ENCODE data around the gene PPP1R27. TPM values are rescaled to one million over a fixed set of nuclear protein-coding genes. Genes with fewer than 3 reads are reported as not detected.

The PPP1R27 gene
- total and polyA plus RNA-seq, 9 of the 15 experiments (the other 6 are each of a cell fraction or from before 2014, with no cell fraction given) = 0.29 to 6.9 (median 1.5) TPM; not detected in 2

GRCh38 chr17:81808778-81809555 is 25.9 kb downstream of the PPP1R27 start:
- CTCF ChIA-PET (ENCODE audit: low intra/inter-chr PET ratio) = no interaction called here
- no peaks in the 10 kb centered on the region for H3K79me2 ChIP-seq (ENCODE audit: control insufficient read depth, insufficient read depth, low read length)
- H3K4me2 ChIP-seq (ENCODE audit: insufficient read depth, low read length) = no peak overlapping the region
- H3K4me1 ChIP-seq (replicated peaks in 1 of 2; ENCODE audit: control insufficient read depth in 2 of 2, insufficient read depth in 2 of 2, low read length in 2 of 2) = peaks cover 0 to 91% of the 10 kb centered on the region in 2 experiments; a peak in 3 of 5 replicates
- POLR2A ChIA-PET = interaction anchor here (0.5 to 1.8 kb wide), 6 partner anchors 9 to 95 kb away, joined by 3 to 6 read pairs (median 3); no protein-coding TSS in a partner anchor
- H3K36me3 ChIP-seq (ENCODE audit: control insufficient read depth, insufficient read depth, low read length) = no peaks in the 10 kb centered on the region
- intact Hi-C loops (cut with micrococcal nuclease) (no loop called here), in situ Hi-C loops (cut with MboI) (loop anchor here (5.0 kb wide), 1 partner anchor 72 kb away; no protein-coding TSS in a partner anchor)
- peak overlapping the region in 1 of 2 experiments; percentile 58; a peak in 2 of 4 replicates for H3K9ac ChIP-seq (ENCODE audit: insufficient read depth in 1 of 2, low read depth in 2 of 2, low read length in 2 of 2)
- no peak overlapping the region for H3K27ac ChIP-seq (ENCODE audit: extremely low read depth, low read depth, low read length)
- no peaks in the 10 kb centered on the region for H3K9me3 ChIP-seq (replicated peaks; ENCODE audit: control insufficient read depth, insufficient read depth, low read depth, low read length)
- H4K20me1 ChIP-seq (replicated peaks; ENCODE audit: control insufficient read depth, insufficient read depth, low read length) = peaks cover 14% of the 10 kb centered on the region
- peaks cover 20 to 76% of the 10 kb centered on the region in 2 experiments; a peak in 4 of 5 replicates for H3K27me3 ChIP-seq (ENCODE audit: control insufficient read depth in 2 of 2, insufficient read depth in 2 of 2, low read length in 2 of 2)
- 9% methylated on average over 18 of the region's 20 CpGs for WGBS (ENCODE audit: insufficient coverage, low coverage, missing lambda C conversion rate)
- ATAC-seq (peak; percentile 36), DNase-seq (ENCODE audit: extremely low read depth in 1 of 4, low spot score in 3 of 4) (no peak), FAIRE-seq (no peak)
- no peak overlapping the region for H3K4me3 ChIP-seq
- BruUV-seq (replicated peaks) = no TSS peak
- H3K9me1 ChIP-seq (ENCODE audit: control insufficient read depth, insufficient read depth, low read length) = peaks cover 2% of the 10 kb centered on the region
- no peak overlapping the region for H2AFZ ChIP-seq (ENCODE audit: low read depth, low read length)
- TF ChIP-seq ZNF445 (CRISPR knock-in tag; IDR thresholded peaks at IDR 0.05; ENCODE audit: low read depth) (no peak), SMAD4 (CRISPR knock-in tag; conservative IDR thresholded peaks at IDR 0.05) (peak; percentile 97), CBX3 (IDR thresholded peaks at IDR 0.05; ENCODE audit: borderline replicate concordance in 1 of 2, low read length in 2 of 2) (peak in 1 of 2 experiments; percentile 31; a peak in 1 of 3 replicates), ZFP91 (CRISPR knock-in tag; IDR thresholded peaks at IDR 0.05) (no peak), PKNOX1 (IDR thresholded peaks at IDR 0.05) (peak; percentile 19; the same call in 1 of the 2 replicates), SFPQ (IDR thresholded peaks at IDR 0.05; ENCODE audit: low read depth, low read length) (no peak), MYNN (IDR thresholded peaks at IDR 0.05) (0 out of 2 replicates have a peak, but pooled peaks have one; percentile 46), MYNN (CRISPR knock-in tag; IDR thresholded peaks at IDR 0.05) (no peak), TRIM24 (IDR thresholded peaks at IDR 0.05) (no peak), NCOR1 (IDR thresholded peaks at IDR 0.05) (no peak), PBX2 (CRISPR knock-in tag; IDR thresholded peaks at IDR 0.05; ENCODE audit: low read depth) (no peak), PBX2 (tag; conservative IDR thresholded peaks at IDR 0.05; ENCODE audit: low read depth) (peak; percentile 44), NCOA4 (IDR thresholded peaks at IDR 0.05; ENCODE audit: partially characterized antibody) (no peak), KAT2B (IDR thresholded peaks at IDR 0.05; ENCODE audit: low read depth, low read length) (no peak)
